ENCODE measurements around the gene LELP1. TPM values are rescaled to one million over a fixed set of nuclear protein-coding genes. Genes with fewer than 3 reads are reported as not detected.

LELP1 gene
- polyA plus RNA-seq, 3 donors, result not detected

- Mint-ChIP-seq H3K9me3 (no peaks in the 10 kb centered on the region), H3K27me3 (ENCODE audit: low read depth in 3 of 3) (peaks cover 0 to 18% (median 2%) of the 10 kb centered on the region in 3 donors), H3K4me1 (peaks cover 41% of the 10 kb centered on the region), H3K4me3 (peak overlapping the region in 1 of 2 donors; percentile 75), H3K27ac (peak overlapping the region; percentile 62 to 90 (median 77)), H3K36me3 (no peaks in the 10 kb centered on the region)
- peaks cover 0 to 4% of the 10 kb centered on the region in 2 donors for H3K27me3 ChIP-seq (ENCODE audit: control insufficient read depth in 2 of 2, insufficient read depth in 2 of 2, low read length in 2 of 2)
- peak overlapping the region; percentile 22 to 42 for H3K27ac ChIP-seq (ENCODE audit: low read depth in 1 of 2, low read length in 2 of 2)
- H3K4me2 ChIP-seq (replicated peaks; ENCODE audit: extremely low read depth, low read length, poor library complexity, severe bottlenecking), result peak overlapping the region; percentile 38
- H3K4me1 ChIP-seq (ENCODE audit: control insufficient read depth in 1 of 2, insufficient read depth in 2 of 2, low read length in 2 of 2), result peaks cover 35 to 37% of the 10 kb centered on the region in 2 donors
- no peak for TF ChIP-seq CTCF (IDR thresholded peaks at IDR 0.05)
- peak in 1 of 3 donors; percentile 17 for DNase-seq
- H3K9ac ChIP-seq (ENCODE audit: insufficient read depth, low read length, poor library complexity, severe bottlenecking), result no peak overlapping the region
- no peaks in the 10 kb centered on the region for H3K9me3 ChIP-seq (replicated peaks in 1 of 2; ENCODE audit: control insufficient read depth in 1 of 2, insufficient read depth in 1 of 2, low read length in 2 of 2)
- H3K36me3 ChIP-seq (replicated peaks in 1 of 2; ENCODE audit: control insufficient read depth in 1 of 2, insufficient read depth in 2 of 2, low read length in 2 of 2), result no peaks in the 10 kb centered on the region
- intact Hi-C loops (cut with micrococcal nuclease), result no loop called here
- H4K20me1 ChIP-seq (ENCODE audit: insufficient read depth, low read length), result no peaks in the 10 kb centered on the region
- H3K4me3 ChIP-seq (replicated peaks in 1 of 3; ENCODE audit: low read depth in 2 of 3, low read length in 3 of 3), result peak overlapping the region in 1 of 3 experiments; percentile 38
- WGBS (ENCODE audit: insufficient coverage), result 49% methylated on average over 3 of the region's 4 CpGs
- no peaks in the 10 kb centered on the region for H3K79me2 ChIP-seq (ENCODE audit: insufficient read depth, low read length)
- no peak overlapping the region for H2AFZ ChIP-seq (ENCODE audit: insufficient read depth, low read depth, low read length, poor library complexity, severe bottlenecking)
Measured at GRCh38 chr1:153231363-153231762, 28.1 kb downstream of the LELP1 start.

GRCh38 chr1:153231785-153232184 is 28.6 kb downstream of the LELP1 start:
- 0% methylated on average over 1 of the region's 2 CpGs for WGBS (ENCODE audit: insufficient coverage)
- intact Hi-C loops (cut with micrococcal nuclease), result no loop called here
- peak overlapping the region; percentile 22 to 42 for H3K27ac ChIP-seq (ENCODE audit: low read depth in 1 of 2, low read length in 2 of 2)

More at GRCh38 chr1:153231785-153232184, 28.6 kb downstream of the LELP1 start:
- peak overlapping the region in 1 of 2 donors; percentile 75 for H3K4me3 Mint-ChIP-seq
- Histone ChIP-seq H3K79me2 (ENCODE audit: insufficient read depth, low read length) (no peaks in the 10 kb centered on the region), H3K9me3 (replicated peaks in 1 of 2; ENCODE audit: control insufficient read depth in 1 of 2, insufficient read depth in 1 of 2, low read length in 2 of 2) (no peaks in the 10 kb centered on the region), H3K36me3 (replicated peaks in 1 of 2; ENCODE audit: control insufficient read depth in 1 of 2, insufficient read depth in 2 of 2, low read length in 2 of 2) (no peaks in the 10 kb centered on the region), H3K4me2 (replicated peaks; ENCODE audit: extremely low read depth, low read length, poor library complexity, severe bottlenecking) (peak overlapping the region; percentile 38), H3K4me1 (ENCODE audit: control insufficient read depth in 1 of 2, insufficient read depth in 2 of 2, low read length in 2 of 2) (peaks cover 35 to 37% of the 10 kb centered on the region in 2 donors), H3K4me3 (replicated peaks in 1 of 3; ENCODE audit: low read depth in 2 of 3, low read length in 3 of 3) (peak overlapping the region in 1 of 3 experiments; percentile 38), H3K27me3 (ENCODE audit: control insufficient read depth in 2 of 2, insufficient read depth in 2 of 2, low read length in 2 of 2) (peaks cover 0 to 4% of the 10 kb centered on the region in 2 donors), H3K9ac (ENCODE audit: insufficient read depth, low read length, poor library complexity, severe bottlenecking) (no peak overlapping the region), H2AFZ (ENCODE audit: insufficient read depth, low read depth, low read length, poor library complexity, severe bottlenecking) (no peak overlapping the region), H4K20me1 (ENCODE audit: insufficient read depth, low read length) (no peaks in the 10 kb centered on the region)
- peaks cover 0 to 18% (median 2%) of the 10 kb centered on the region in 3 donors for H3K27me3 Mint-ChIP-seq (ENCODE audit: low read depth in 3 of 3)
- peak; percentile 16 to 53 (median 53) for DNase-seq
- TF ChIP-seq CTCF (IDR thresholded peaks at IDR 0.05), result no peak
- H3K27ac Mint-ChIP-seq, result peak overlapping the region; percentile 62 to 90 (median 77)
- peaks cover 41% of the 10 kb centered on the region for H3K4me1 Mint-ChIP-seq
- H3K9me3 Mint-ChIP-seq, result no peaks in the 10 kb centered on the region
- H3K36me3 Mint-ChIP-seq, result no peaks in the 10 kb centered on the region

Data from CD14-positive monocyte (primary cell).